Neural crest cell (in vitro differentiated cells): ENCODE measurements around the gene SST. TPM values are rescaled to one million over a fixed set of nuclear protein-coding genes. Genes with fewer than 3 reads are reported as not detected.

Experiments
- DNase-seq: peaks from one replicate; pipeline ENCODE4 v3.0.0; 2021; ENCODE audit warnings: low read depth, mixed read lengths, low spot score
- H3K27ac Mint-ChIP-seq: one replicate; pipeline ENCODE4 v1.8.0; 2021; ENCODE audit warnings: mild to moderate bottlenecking, mixed read lengths; ENCODE audit not compliant: unreplicated experiment
- H3K27me3 Mint-ChIP-seq: 2 replicates; pipeline ENCODE4 v1.8.0; 2021; ENCODE audit warnings: low read depth, mild to moderate bottlenecking, mixed read lengths
- H3K36me3 Mint-ChIP-seq: 2 replicates; pipeline ENCODE4 v1.8.0; 2021; ENCODE audit warnings: low read depth, mild to moderate bottlenecking, mixed read lengths
- H3K4me1 Mint-ChIP-seq: 2 replicates; pipeline ENCODE4 v1.8.0; 2021; ENCODE audit warnings: mixed read lengths
- H3K4me3 Mint-ChIP-seq: one replicate; pipeline ENCODE4 v1.8.0; 2021; ENCODE audit warnings: mild to moderate bottlenecking, mixed read lengths
- H3K9me3 Mint-ChIP-seq: 2 replicates; pipeline ENCODE4 v1.8.0; 2021; ENCODE audit warnings: mixed read lengths
- CTCF ChIP-seq: fragments of 200-600 bp; sonication (generic); conservative IDR thresholded peaks from 2 replicates; pipeline ENCODE4 v1.5.0; 2021; ENCODE audit warnings: antibody characterized with exemption, mild to moderate bottlenecking
- total RNA-seq: library from RNA; stranded (reverse); gene quantifications from 2 replicates; pipeline ENCODE4 v1.2.1, GENCODE V29; 2021

Gene SST
- total RNA-seq, 1 donor from 2014 or later = 4.5 TPM

- TF ChIP-seq CTCF = no peak
- Mint-ChIP-seq H3K4me3 (no peak overlapping the region), H3K27me3 (peaks cover 2% of the 10 kb centered on the region), H3K36me3 (no peaks in the 10 kb centered on the region), H3K4me1 (no peaks in the 10 kb centered on the region), H3K27ac (no peak overlapping the region), H3K9me3 (no peaks in the 10 kb centered on the region)
- DNase-seq = no peak
Observed at GRCh38 chr3:187619461-187619860, 50.7 kb downstream of the SST start.

Other genes with a start within 250 kb of the SST start
- gene RTP2, start 32.2 kb upstream of the SST start, total RNA-seq = not detected in 2 replicates
- gene BCL6, start 75.1 kb upstream of the SST start, total RNA-seq = 6.4 and 9.6 TPM in 2 replicates